HepG2 (cell line): ENCODE measurements around the gene HIPK2. TPM values are rescaled to one million over a fixed set of nuclear protein-coding genes. Genes with fewer than 3 reads are reported as not detected.
A peak's percentile ranks its signal among the peaks of the same experiment; 100 is the strongest.

ENCODE experiments used
- ATAC-seq: fragments of 200-7000 bp; cut with Tn5 transposase; 3 replicates; pipeline ENCODE4 v1.9.1; 2020; ENCODE audit warnings: mild to moderate bottlenecking, moderate library complexity
- BruUV-seq: library from RNA; stranded (reverse); fragments of 400-500 nt; replicated peaks from 2 replicates; lab custom pipeline; 2021; lab: Mats Ljungman, UMichigan
- CTCF ChIA-PET: fragments of 300-600 bp; formaldehyde crosslinking; extraction: SDS; loops from one replicate; lab custom pipeline; 2021; ENCODE audit warnings: low total read pairs, inconsistent platforms, low intra/inter-chr PET ratio; lab: Yijun Ruan, JAX
- POLR2A ChIA-PET: fragments of 350-600 bp; sonication (Branson Sonifier 250); formaldehyde crosslinking; loops from one replicate; lab custom pipeline; 2020; ENCODE audit warnings: antibody characterized with exemption, inconsistent platforms; lab: Yijun Ruan, JAX
- DNase-seq: peaks from one replicate; pipeline ENCODE4 v3.0.0-alpha.2; 2015; ENCODE audit warnings: low spot score
- FAIRE-seq: peaks from 3 replicates; lab custom pipeline; 2011; peaks lifted over from hg19 to GRCh38; lab: Jason Lieb, UNC
- H2AFZ ChIP-seq: one replicate; pipeline ENCODE4 v1.6.1; 2011; ENCODE audit warnings: low read length, inconsistent platforms
- H3K27ac ChIP-seq: fragments of 300-600 bp; 3 replicates; pipeline ENCODE4 v1.8.0; 2011; ENCODE audit warnings: mixed run types, mild to moderate bottlenecking, mixed read lengths, low read length, inconsistent platforms; ENCODE audit not compliant: insufficient read depth; ENCODE audit errors: extremely low read length
- H3K27me3 ChIP-seq, 2 experiments: fragments of 200-600 bp in 1 of 2; 2 replicates in 1 of 2; 3 replicates in 1 of 2; pipeline versions ENCODE4 v1.6.0 to v1.8.0; 2011; ENCODE audit warnings: low read length in 2 of 2, mild to moderate bottlenecking in 2 of 2, moderate library complexity in 2 of 2, inconsistent platforms in 1 of 2; ENCODE audit not compliant: insufficient read depth in 2 of 2, control insufficient read depth in 1 of 2
- H3K36me3 ChIP-seq, 2 experiments: fragments of 200-600 bp in 1 of 2; replicated peaks in 1 of 2; 2 replicates in 1 of 2; 3 replicates in 1 of 2; pipeline versions ENCODE4 v1.5.1 to v1.8.0; 2011; ENCODE audit warnings: low read length in 2 of 2, inconsistent platforms in 1 of 2; ENCODE audit not compliant: insufficient read depth in 2 of 2, control insufficient read depth in 1 of 2
- H3K4me1 ChIP-seq: 2 replicates; pipeline ENCODE4 v1.5.1; 2012; ENCODE audit warnings: low read length, inconsistent platforms; ENCODE audit not compliant: insufficient read depth
- H3K4me2 ChIP-seq: 2 replicates; pipeline ENCODE4 v1.6.0; 2011; ENCODE audit warnings: low read depth, low read length, inconsistent platforms
- H3K4me3 ChIP-seq, 3 experiments: fragments of 200-600 bp in 1 of 3; sonication (generic), shearing (Covaris generic) in 1 of 3; replicated peaks in 1 of 3; 2 replicates each; pipeline ENCODE4 v1.5.1; 2011 to 2016; ENCODE audit warnings: low read length in 3 of 3, inconsistent platforms in 2 of 3, low read depth in 2 of 3, mild to moderate bottlenecking in 2 of 3, control low read depth in 1 of 3, mixed read lengths in 1 of 3; ENCODE audit not compliant: insufficient read depth in 1 of 3
- H3K79me2 ChIP-seq: one replicate; pipeline ENCODE4 v1.6.1; 2011; ENCODE audit warnings: low read length, inconsistent platforms; ENCODE audit not compliant: insufficient read depth
- H3K9ac ChIP-seq: 2 replicates; pipeline ENCODE4 v1.6.0; 2011; ENCODE audit warnings: mild to moderate bottlenecking, low read depth, low read length, inconsistent platforms; ENCODE audit not compliant: insufficient read depth
- H3K9me3 ChIP-seq: 2 replicates; pipeline ENCODE4 v1.5.1; 2012; ENCODE audit warnings: mild to moderate bottlenecking, low read length
- H4K20me1 ChIP-seq: 2 replicates; pipeline ENCODE4 v1.6.0; 2011; ENCODE audit warnings: inconsistent platforms, mild to moderate bottlenecking, low read length, moderate library complexity; ENCODE audit not compliant: insufficient read depth
- CBFB ChIP-seq: sonication (generic); formaldehyde crosslinking; IDR thresholded peaks from 2 replicates; pipeline ENCODE4 v1.4.0; 2020; ENCODE audit warnings: missing genetic modification reagents
- DNMT3B ChIP-seq: conservative IDR thresholded peaks from 2 replicates; pipeline ENCODE4 v1.6.1; 2016; ENCODE audit warnings: missing biosample characterization, control low read depth
- FOXM1 ChIP-seq: sonication (generic); formaldehyde crosslinking; IDR thresholded peaks from 2 replicates; pipeline ENCODE4 v1.5.0; 2020; ENCODE audit warnings: missing genetic modification reagents
- HOXA9 ChIP-seq: sonication (generic); formaldehyde crosslinking; IDR thresholded peaks from 2 replicates; pipeline ENCODE4 v1.8.1; 2022; ENCODE audit warnings: missing genetic modification reagents, mild to moderate bottlenecking, moderate library complexity, borderline replicate concordance
- MAFF ChIP-seq: IDR thresholded peaks from 2 replicates; pipeline ENCODE4 v1.6.1; 2011; ENCODE audit warnings: low read depth, low read length, improper control_type of control experiment
- MAFK ChIP-seq, 2 experiments: IDR thresholded peaks in 1 of 2; conservative IDR thresholded peaks in 1 of 2; 2 replicates each; pipeline ENCODE4 v1.6.1; 2011; ENCODE audit warnings: improper control_type of control experiment in 2 of 2, low read length in 2 of 2
- MATR3 ChIP-seq: sonication (generic); formaldehyde crosslinking; IDR thresholded peaks from 2 replicates; pipeline ENCODE4 v1.4.0; 2020; ENCODE audit warnings: missing genetic modification reagents
- NFATC3 ChIP-seq: sonication (generic); formaldehyde crosslinking; IDR thresholded peaks from 2 replicates; pipeline ENCODE4 v1.5.1; 2020; ENCODE audit warnings: mild to moderate bottlenecking, missing genetic modification reagents
- SIN3B ChIP-seq: fragments of 150-350 bp; IDR thresholded peaks from 2 replicates; pipeline ENCODE4 v1.6.1; 2014; ENCODE audit warnings: low read length
- SOX13 ChIP-seq, 3 experiments: fragments of 450-650 bp in 1 of 3; sonication (generic) in 1 of 3; formaldehyde crosslinking in 1 of 3; IDR thresholded peaks in 2 of 3; conservative IDR thresholded peaks in 1 of 3; 2 replicates each; pipeline versions ENCODE4 v1.5.0 to v1.6.1; 2016 to 2020; ENCODE audit warnings: antibody characterized with exemption in 1 of 3, mild to moderate bottlenecking in 1 of 3, missing compliant biosample characterization in 1 of 3, missing genetic modification reagents in 1 of 3, moderate library complexity in 1 of 3
- SRSF4 ChIP-seq: fragments of 200-400 bp; formaldehyde crosslinking; IDR thresholded peaks from one replicate; pipeline ENCODE4 v1.6.1; 2018; ENCODE audit warnings: mild to moderate bottlenecking, low read depth, low read length, moderate library complexity; ENCODE audit not compliant: poor library complexity, severe bottlenecking
- UBTF ChIP-seq: sonication (generic); formaldehyde crosslinking; IDR thresholded peaks from 2 replicates; pipeline ENCODE4 v1.4.0; 2020; ENCODE audit warnings: mild to moderate bottlenecking, missing genetic modification reagents
- ZEB1 ChIP-seq: IDR thresholded peaks from 2 replicates; pipeline ENCODE4 v1.6.1; 2012; ENCODE audit warnings: mild to moderate bottlenecking, low read depth, inconsistent platforms; ENCODE audit not compliant: insufficient replicate concordance
- ZKSCAN1 ChIP-seq: fragments of 150-350 bp; IDR thresholded peaks from 2 replicates; pipeline ENCODE4 v1.6.1; 2014; ENCODE audit warnings: low read length
- ZMYM2 ChIP-seq: sonication (generic); formaldehyde crosslinking; IDR thresholded peaks from 2 replicates; pipeline ENCODE4 v1.8.0; 2022; ENCODE audit warnings: mild to moderate bottlenecking, missing genetic modification reagents
- ZNF180 ChIP-seq: sonication (generic); formaldehyde crosslinking; IDR thresholded peaks from 2 replicates; pipeline ENCODE4 v1.4.0; 2020; ENCODE audit warnings: low read depth, missing genetic modification reagents, borderline replicate concordance
- ZNF569 ChIP-seq: sonication (generic); formaldehyde crosslinking; IDR thresholded peaks from 2 replicates; pipeline ENCODE4 v1.5.0; 2020; ENCODE audit warnings: mild to moderate bottlenecking, missing genetic modification reagents, moderate library complexity, borderline replicate concordance
- WGBS: methylation state at CpG from one replicate; pipeline ENCODE4 v1.1.6; 2017; ENCODE audit warnings: low lambda C conversion rate; 5-methylcytosine and 5-hydroxymethylcytosine counted together
- in situ Hi-C: cut with HindIII; loops from 2 replicates; pipeline ENCODE4 v1.10.0; 2017; ENCODE audit warnings: low pct_unique_long_range_greater_than_20kb; ENCODE audit not compliant: extremely low pct_ligation_motif_present
- intact Hi-C: fragments of 100-400 bp; cut with micrococcal nuclease; formaldehyde crosslinking; loops from one replicate; pipeline ENCODE4 v1.10.0; 2022; ENCODE audit not compliant: unreplicated experiment
- polyA plus RNA-seq, 8 experiments: library from polyadenylated mRNA; depleted of rRNA in 3 of 8; stranded (reverse) in 7 of 8; unstranded in 1 of 8; fragments of >200 nt; fragmentation: Illumina TruSeq in 4 of 8; extraction: Trizol in 4 of 8; gene quantifications; 2 replicates each; pipeline versions ENCODE4 v1.2.1 to v1.2.3, GENCODE V29; 2011 to 2016; ENCODE audit warnings: low read depth in 4 of 8, missing spikeins in 1 of 8, mixed read lengths in 1 of 8; ENCODE audit not compliant: insufficient read depth in 1 of 8
- total RNA-seq, 5 experiments: library from RNA; depleted of rRNA; stranded (reverse); fragments of >200 nt; fragmentation: Illumina TruSeq; extraction: Trizol; gene quantifications; 2 replicates each; pipeline ENCODE4 v1.2.3, GENCODE V29; 2016; ENCODE audit warnings: low read depth in 1 of 5

Gene HIPK2
- total and polyA plus RNA-seq, 2 of the 13 experiments (the other 11 are each of a cell fraction or from before 2014, with no cell fraction given) = 14.4 to 20.2 TPM

GRCh38 chr7:139750459-139751095, 27.2 kb downstream of the HIPK2 start:
- Histone ChIP-seq H3K4me1 (peaks cover 62% of the 10 kb centered on the region), H3K27ac (no peak overlapping the region), H3K79me2 (peaks cover 98% of the 10 kb centered on the region), H3K9ac (no peak overlapping the region), H4K20me1 (peaks cover 68% of the 10 kb centered on the region), H3K4me3 (no peak overlapping the region), H3K9me3 (no peaks in the 10 kb centered on the region), H3K27me3 (no peaks in the 10 kb centered on the region), H3K4me2 (no peak overlapping the region), H3K36me3 (peaks cover 4 to 40% of the 10 kb centered on the region in 2 experiments), H2AFZ (no peak overlapping the region)
- 98% methylated on average over 6 of the region's 6 CpGs for WGBS
- ATAC-seq = no peak
- intact Hi-C loops (no loop called here), in situ Hi-C loops (no loop called here)
- BruUV-seq = no TSS peak
- DNase-seq = no peak
- ChIA-PET POLR2A (no interaction called here), CTCF (no interaction called here)
- FAIRE-seq = no peak
- TF ChIP-seq ZMYM2 (CRISPR knock-in tag) (no peak), NFATC3 (CRISPR knock-in tag) (no peak), MATR3 (no peak), MAFK (conservative IDR thresholded peaks at IDR 0.05 in 1 of 2, IDR thresholded peaks at IDR 0.05 in 1 of 2; ENCODE audit: low read length in 2 of 2) (peak; percentile 46 to 61; a peak in 2 of 4 replicates), ZNF180 (CRISPR knock-in tag) (no peak), MAFF (peak; percentile 49; the same call in 1 of the 2 replicates), ZNF569 (CRISPR knock-in tag) (no peak), ZEB1 (no peak)

GRCh38 chr7:139749545-139749944, 28.3 kb downstream of the HIPK2 start:
- Histone ChIP-seq H3K79me2 (peaks cover 98% of the 10 kb centered on the region), H3K9me3 (no peaks in the 10 kb centered on the region), H3K4me3 (no peak overlapping the region), H3K27ac (no peak overlapping the region), H3K4me2 (no peak overlapping the region), H3K9ac (no peak overlapping the region), H3K4me1 (peaks cover 68% of the 10 kb centered on the region), H2AFZ (no peak overlapping the region), H3K27me3 (no peaks in the 10 kb centered on the region), H4K20me1 (peaks cover 69% of the 10 kb centered on the region), H3K36me3 (peaks cover 2 to 35% of the 10 kb centered on the region in 2 experiments)
- BruUV-seq = no TSS peak
- in situ Hi-C loops = no loop called here
- no peak for DNase-seq
- no peak for ATAC-seq
- intact Hi-C loops = loop anchor here (10.0 kb wide), 1 partner anchor 95 kb away; no protein-coding TSS in a partner anchor
- WGBS = 99% methylated on average over 10 of the region's 10 CpGs
- ChIA-PET POLR2A (no interaction called here), CTCF (no interaction called here)
- FAIRE-seq = no peak
- no peak for TF ChIP-seq SOX13 (IDR thresholded peaks at IDR 0.05)
- TF ChIP-seq SOX13 (CRISPR knock-in tag; conservative IDR thresholded peaks at IDR 0.05 in 1 of 2, IDR thresholded peaks at IDR 0.05 in 1 of 2) = no peak
- no peak for TF ChIP-seq SIN3B
- no peak for TF ChIP-seq CBFB (CRISPR knock-in tag)
- no peak for TF ChIP-seq UBTF (CRISPR knock-in tag)
- TF ChIP-seq SRSF4 = no peak
- no peak for TF ChIP-seq DNMT3B (CRISPR knock-in tag)
- no peak for TF ChIP-seq HOXA9 (CRISPR knock-in tag)
- no peak for TF ChIP-seq ZNF569 (CRISPR knock-in tag)
- TF ChIP-seq ZKSCAN1 = no peak
- TF ChIP-seq FOXM1 (CRISPR knock-in tag) = no peak
